A549 (cell line): ENCODE data around the gene FMO4. TPM values are rescaled to one million over a fixed set of nuclear protein-coding genes. Genes with fewer than 3 reads are reported as not detected.

Experiments
- ATAC-seq, 2 experiments: fragments of 200-7000 bp in 1 of 2; fragments of >200 bp in 1 of 2; cut with Nextera tagmentation in 1 of 2; cut with Tn5 transposase in 1 of 2; 3 replicates each; pipeline versions ENCODE4 v1.8.0 to v1.9.1; 2018 to 2020; ENCODE audit warnings: mild to moderate bottlenecking in 1 of 2, moderate library complexity in 1 of 2
- CTCF ChIA-PET: fragments of 300-600 bp; sonication (Branson Sonifier 250); formaldehyde crosslinking; extraction: SDS; loops from one replicate; lab custom pipeline; 2021; ENCODE audit warnings: antibody characterized with exemption, inconsistent platforms; lab: Yijun Ruan, JAX
- POLR2A ChIA-PET: fragments of 350-600 bp; formaldehyde crosslinking; extraction: SDS; loops from one replicate; lab custom pipeline; 2021; ENCODE audit warnings: antibody characterized with exemption, inconsistent platforms; lab: Yijun Ruan, JAX
- DNase-seq, 2 experiments: peaks; one replicate each; pipeline versions ENCODE4 v3.0.0 to v3.0.0-alpha.2; 2011 to 2016; ENCODE audit warnings: low read depth in 1 of 2, low spot score in 1 of 2
- FAIRE-seq: peaks from 2 replicates; lab custom pipeline; 2011; peaks lifted over from hg19 to GRCh38; lab: Jason Lieb, UNC
- H3K27ac ChIP-seq, 2 experiments: fragments of >200 bp; sonication (Bioruptor Twin); formaldehyde crosslinking; 3 replicates each; pipeline ENCODE4 v1.5.1; 2016 to 2017
- H3K4me1 ChIP-seq: fragments of >200 bp; sonication (Bioruptor Twin); formaldehyde crosslinking; 3 replicates; pipeline ENCODE4 v1.6.1; 2016
- H3K4me2 ChIP-seq: fragments of >200 bp; sonication (Bioruptor Twin); formaldehyde crosslinking; 3 replicates; pipeline ENCODE4 v1.6.1; 2016
- H3K4me3 ChIP-seq: fragments of >200 bp; sonication (Bioruptor Twin); formaldehyde crosslinking; 3 replicates; pipeline ENCODE4 v1.5.1; 2016
- H3K9me3 ChIP-seq: fragments of >200 bp; sonication (Bioruptor Twin); formaldehyde crosslinking; 3 replicates; pipeline ENCODE4 v1.6.1; 2016
- ATOH8 ChIP-seq: fragments of 250-450 bp; sonication (Bioruptor Pico); IDR thresholded peaks from 2 replicates; pipeline ENCODE4 v1.5.0; 2020; ENCODE audit warnings: low read depth, mild to moderate bottlenecking, moderate library complexity
- CBX8 ChIP-seq: fragments of 200-600 bp; sonication (generic); IDR thresholded peaks from 2 replicates; pipeline ENCODE4 v1.6.1; 2016
- CEBPB ChIP-seq, 2 experiments: fragments of >200 bp in 1 of 2; sonication (Bioruptor Twin) in 1 of 2; formaldehyde crosslinking in 1 of 2; IDR thresholded peaks; 2 replicates each; pipeline ENCODE4 v1.6.1; 2012 to 2016
- CHD2 ChIP-seq: fragments of 150-350 bp; IDR thresholded peaks from 2 replicates; pipeline ENCODE4 v1.6.1; 2014; ENCODE audit warnings: low read length; ENCODE audit not compliant: partially characterized antibody
- E2F6 ChIP-seq: IDR thresholded peaks from 2 replicates; pipeline ENCODE4 v1.6.1; 2012; ENCODE audit warnings: low read depth, borderline replicate concordance
- EHF ChIP-seq: fragments of 250-450 bp; sonication (Bioruptor Pico); IDR thresholded peaks from 2 replicates; pipeline ENCODE4 v1.5.0; 2020; ENCODE audit warnings: mild to moderate bottlenecking
- EHMT2 ChIP-seq: fragments of 200-600 bp; sonication (generic); IDR thresholded peaks from 2 replicates; pipeline ENCODE4 v1.6.1; 2016; ENCODE audit warnings: antibody characterized with exemption, low read depth, mild to moderate bottlenecking, moderate library complexity
- HDAC2 ChIP-seq: fragments of 200-600 bp; sonication (generic); IDR thresholded peaks from 2 replicates; pipeline ENCODE4 v1.6.1; 2016
- HES2 ChIP-seq: fragments of >200 bp; sonication (Bioruptor Twin); formaldehyde crosslinking; IDR thresholded peaks from 2 replicates; pipeline ENCODE4 v1.6.1; 2016
- HOXB13 ChIP-seq: fragments of 250-450 bp; sonication (Bioruptor Pico); IDR thresholded peaks from 2 replicates; pipeline ENCODE4 v1.5.0; 2020; ENCODE audit warnings: low read depth, mild to moderate bottlenecking, moderate library complexity
- HOXB5 ChIP-seq: fragments of 250-450 bp; sonication (Bioruptor Pico); IDR thresholded peaks from 2 replicates; pipeline ENCODE4 v1.5.0; 2020; ENCODE audit warnings: mild to moderate bottlenecking, moderate library complexity
- JUN ChIP-seq, 2 experiments: fragments of >200 bp; sonication (Bioruptor Twin); formaldehyde crosslinking; IDR thresholded peaks; 2 replicates in 1 of 2; 3 replicates in 1 of 2; pipeline ENCODE4 v1.6.1; 2016 to 2017
- KDM1A ChIP-seq: fragments of 200-600 bp; sonication (generic); IDR thresholded peaks from 2 replicates; pipeline ENCODE4 v1.6.1; 2016; ENCODE audit warnings: low read depth, mild to moderate bottlenecking
- NFE2L2 ChIP-seq: fragments of 150-350 bp; conservative IDR thresholded peaks from 2 replicates; pipeline ENCODE4 v1.6.1; 2014; ENCODE audit warnings: low read length
- NR3C1 ChIP-seq: fragments of >200 bp; sonication (Bioruptor Twin); formaldehyde crosslinking; IDR thresholded peaks from 3 replicates; pipeline ENCODE4 v1.6.1; 2017
- POLR2A ChIP-seq: IDR thresholded peaks from 2 replicates; pipeline ENCODE4 v1.6.1; 2012; ENCODE audit warnings: mild to moderate bottlenecking, low read length
- POLR2AphosphoS2 ChIP-seq: conservative IDR thresholded peaks from 2 replicates; pipeline ENCODE4 v1.6.1; 2012; ENCODE audit warnings: low read length, improper control_type of control experiment, inconsistent platforms
- RAD21 ChIP-seq, 2 experiments: fragments of >200 bp in 1 of 2; sonication (Bioruptor Twin) in 1 of 2; formaldehyde crosslinking in 1 of 2; IDR thresholded peaks in 1 of 2; conservative IDR thresholded peaks in 1 of 2; 2 replicates in 1 of 2; 3 replicates in 1 of 2; pipeline ENCODE4 v1.6.1; 2012 to 2018; ENCODE audit warnings: inconsistent platforms in 1 of 2
- RNF2 ChIP-seq: fragments of 200-600 bp; sonication (generic); IDR thresholded peaks from 2 replicates; pipeline ENCODE4 v1.6.1; 2016; ENCODE audit warnings: low read depth, mild to moderate bottlenecking, antibody characterized with exemption, moderate library complexity, borderline replicate concordance
- USF2 ChIP-seq: fragments of 450-650 bp; IDR thresholded peaks from 2 replicates; pipeline ENCODE4 v1.6.1; 2014; ENCODE audit warnings: antibody characterized with exemption
- WGBS: methylation state at CpG from one replicate; pipeline ENCODE4 v1.1.6; 2017; ENCODE audit errors: missing lambda C conversion rate; 5-methylcytosine and 5-hydroxymethylcytosine counted together
- polyA plus RNA-seq, 4 experiments: library from polyadenylated mRNA; depleted of rRNA in 3 of 4; stranded (reverse); fragments of >200 nt; fragmentation: RNase III in 1 of 4; extraction: RNeasy Plus Mini Kit Qiagen cat#74134 plus additional on column Dnase treatment in 1 of 4; gene quantifications; 2 replicates in 3 of 4; 3 replicates in 1 of 4; pipeline ENCODE4 v1.2.3, GENCODE V29; 2011 to 2017

The FMO4 gene
- polyA plus RNA-seq, 2 of the 4 experiments (the other 2 are of a cell fraction): 0.32 to 1.9 TPM

GRCh38 chr1:171266930-171267329 lies 47.1 kb upstream of the FMO4 start:
- ChIA-PET POLR2A (no interaction called here), CTCF (interaction anchor here (1.7 kb wide), 1 partner anchor 16 kb away, joined by 5 read pairs; no protein-coding TSS in a partner anchor)
- Histone ChIP-seq H3K4me1 (no peaks in the 10 kb centered on the region), H3K27ac (no peak overlapping the region), H3K4me2 (no peak overlapping the region), H3K4me3 (no peak overlapping the region), H3K9me3 (no peaks in the 10 kb centered on the region)
- ATAC-seq (no peak), FAIRE-seq (no peak), DNase-seq (no peak)
- no peak for TF ChIP-seq KDM1A
- no peak for TF ChIP-seq POLR2AphosphoS2
- no peak for TF ChIP-seq RAD21 (conservative IDR thresholded peaks at IDR 0.05 in 1 of 2, IDR thresholded peaks at IDR 0.05 in 1 of 2)
- TF ChIP-seq E2F6: no peak
- no peak for TF ChIP-seq RNF2
- no peak for TF ChIP-seq CBX8
- no peak for TF ChIP-seq HES2
- no peak for TF ChIP-seq POLR2A
- no peak for TF ChIP-seq JUN (IDR thresholded peaks at IDR 0.05)
- TF ChIP-seq ATOH8 (CRISPR knock-in tag): no peak
- WGBS: 11% methylated on average over 4 of the region's 4 CpGs

- H3K27ac ChIP-seq: no peak overlapping the region
- POLR2A ChIA-PET: no interaction called here
- no peaks in the 10 kb centered on the region for H3K4me1 ChIP-seq
- CTCF ChIA-PET: interaction anchor here (1.7 kb wide), 1 partner anchor 16 kb away, joined by 5 read pairs; no protein-coding TSS in a partner anchor
- H3K4me3 ChIP-seq: no peak overlapping the region
- DNase-seq (no peak), FAIRE-seq (no peak), ATAC-seq (no peak)
- WGBS: 9% methylated on average over 1 of the region's 1 CpG
- H3K4me2 ChIP-seq: no peak overlapping the region
- no peaks in the 10 kb centered on the region for H3K9me3 ChIP-seq
- TF ChIP-seq NR3C1 (no peak), CHD2 (no peak), RNF2 (no peak), EHMT2 (no peak), HDAC2 (no peak), E2F6 (no peak), NFE2L2 (no peak), CEBPB (IDR thresholded peaks at IDR 0.05) (no peak), HOXB13 (CRISPR knock-in tag) (no peak), CBX8 (no peak), HOXB5 (CRISPR knock-in tag) (no peak), RAD21 (conservative IDR thresholded peaks at IDR 0.05 in 1 of 2, IDR thresholded peaks at IDR 0.05 in 1 of 2) (no peak), EHF (CRISPR knock-in tag) (no peak), KDM1A (no peak)
These were observed 46.6 kb upstream of the FMO4 start for GRCh38 chr1:171267391-171267790.

- Histone ChIP-seq H3K4me3 (no peak overlapping the region), H3K9me3 (no peaks in the 10 kb centered on the region), H3K4me2 (no peak overlapping the region), H3K27ac (no peak overlapping the region), H3K4me1 (no peaks in the 10 kb centered on the region)
- TF ChIP-seq JUN (IDR thresholded peaks at IDR 0.05) (no peak), USF2 (no peak)
- ATAC-seq (no peak), FAIRE-seq (no peak), DNase-seq (no peak)
- 39% methylated on average over 2 of the region's 2 CpGs for WGBS
- POLR2A ChIA-PET: no interaction called here
- CTCF ChIA-PET: interaction anchor here (0.9 kb wide), 1 partner anchor 43 kb away, joined by 3 read pairs; the partner anchor contains the start of gene FMO4
These were observed 43.2 kb upstream of the FMO4 start for GRCh38 chr1:171270806-171271205.
